SK-N-SH treated with all-trans-retinoic acid at 6 μM for 48 hours (cell line): ENCODE measurements around the gene ATP9A.

Source experiments
- ATAC-seq: fragments of 200-7000 bp; cut with Tn5 transposase; 3 replicates; pipeline ENCODE4 v1.9.1; 2020; ENCODE audit warnings: mild to moderate bottlenecking, moderate library complexity
- ARNTL ChIP-seq: fragments of 450-650 bp; formaldehyde crosslinking; IDR thresholded peaks from 2 replicates; pipeline ENCODE4 v1.5.0; 2020; ENCODE audit warnings: low read depth, mild to moderate bottlenecking, moderate library complexity, borderline replicate concordance
- BACH2 ChIP-seq: fragments of 250-450 bp; sonication (Bioruptor Pico); IDR thresholded peaks from 2 replicates; pipeline ENCODE4 v1.9.0; 2021; ENCODE audit warnings: mild to moderate bottlenecking, borderline replicate concordance
- CSDC2 ChIP-seq: fragments of 250-450 bp; sonication (Bioruptor Pico); IDR thresholded peaks from 2 replicates; pipeline ENCODE4 v1.5.0; 2020; ENCODE audit warnings: mild to moderate bottlenecking, moderate library complexity
- ESRRG ChIP-seq: fragments of 250-450 bp; sonication (Bioruptor Pico); IDR thresholded peaks from 2 replicates; pipeline ENCODE4 v1.6.1; 2021; ENCODE audit warnings: mild to moderate bottlenecking
- GLIS3 ChIP-seq: fragments of 250-450 bp; sonication (Bioruptor Pico); IDR thresholded peaks from 2 replicates; pipeline ENCODE4 v1.5.0; 2020; ENCODE audit warnings: mild to moderate bottlenecking, moderate library complexity
- ISL1 ChIP-seq: fragments of 250-450 bp; sonication (Bioruptor Pico); IDR thresholded peaks from 2 replicates; pipeline ENCODE4 v2.1.2; 2022; ENCODE audit warnings: mild to moderate bottlenecking, moderate library complexity
- OSR1 ChIP-seq: fragments of 250-450 bp; sonication (Bioruptor Pico); IDR thresholded peaks from 2 replicates; pipeline ENCODE4 v1.8.0; 2022; ENCODE audit warnings: moderate library complexity, mild to moderate bottlenecking, inconsistent platforms
- POU6F1 ChIP-seq: fragments of 250-450 bp; sonication (Bioruptor Pico); IDR thresholded peaks from 2 replicates; pipeline ENCODE4 v1.8.0; 2021; ENCODE audit warnings: low read depth, mild to moderate bottlenecking, moderate library complexity, borderline replicate concordance
- PPARA ChIP-seq: fragments of 250-450 bp; sonication (Bioruptor Pico); IDR thresholded peaks from 2 replicates; pipeline ENCODE4 v1.5.0; 2020; ENCODE audit warnings: mild to moderate bottlenecking, borderline replicate concordance
- RARB ChIP-seq: fragments of 250-450 bp; sonication (Bioruptor Pico); IDR thresholded peaks from 2 replicates; pipeline ENCODE4 v1.8.0; 2021; ENCODE audit warnings: mild to moderate bottlenecking, moderate library complexity
- SNAI2 ChIP-seq: fragments of 250-450 bp; sonication (Bioruptor Pico); IDR thresholded peaks from 2 replicates; pipeline ENCODE4 v1.5.0; 2020; ENCODE audit warnings: mild to moderate bottlenecking, moderate library complexity
- TCF4 ChIP-seq: fragments of 250-450 bp; sonication (Bioruptor Pico); IDR thresholded peaks from 2 replicates; pipeline ENCODE4 v1.8.0; 2021; ENCODE audit warnings: mild to moderate bottlenecking, moderate library complexity, borderline replicate concordance
- TOX ChIP-seq: fragments of 250-450 bp; sonication (Bioruptor Pico); IDR thresholded peaks from 2 replicates; pipeline ENCODE4 v1.8.0; 2021; ENCODE audit warnings: mild to moderate bottlenecking, moderate library complexity, borderline replicate concordance
- ZC3H10 ChIP-seq: fragments of 250-450 bp; sonication (Bioruptor Pico); IDR thresholded peaks from 2 replicates; pipeline ENCODE4 v1.5.1; 2021; ENCODE audit warnings: mild to moderate bottlenecking, moderate library complexity
- ZFP3 ChIP-seq: fragments of 250-450 bp; sonication (Bioruptor Pico); IDR thresholded peaks from 2 replicates; pipeline ENCODE4 v1.5.0; 2020; ENCODE audit warnings: mild to moderate bottlenecking, moderate library complexity
- ZFP30 ChIP-seq: fragments of 450-650 bp; formaldehyde crosslinking; IDR thresholded peaks from 2 replicates; pipeline ENCODE4 v1.5.0; 2022; ENCODE audit warnings: mild to moderate bottlenecking, moderate library complexity
- ZNF565 ChIP-seq: fragments of 450-650 bp; formaldehyde crosslinking; conservative IDR thresholded peaks from 2 replicates; pipeline ENCODE4 v1.5.0; 2020; ENCODE audit warnings: low read depth, mild to moderate bottlenecking, moderate library complexity
- ZNF70 ChIP-seq: fragments of 450-650 bp; formaldehyde crosslinking; IDR thresholded peaks from 2 replicates; pipeline ENCODE4 v1.5.0; 2020; ENCODE audit warnings: mild to moderate bottlenecking, moderate library complexity
- ZNF8 ChIP-seq: fragments of 450-650 bp; formaldehyde crosslinking; IDR thresholded peaks from 2 replicates; pipeline ENCODE4 v1.5.0; 2020; ENCODE audit warnings: mild to moderate bottlenecking, moderate library complexity
- TF ChIP-seq, protein P1 (sequence below): fragments of 250-450 bp; sonication (Bioruptor Pico); IDR thresholded peaks from 2 replicates; pipeline ENCODE4 v1.8.0; 2020; ENCODE audit warnings: mild to moderate bottlenecking, moderate library complexity, borderline replicate concordance
- TF ChIP-seq, protein P2 (sequence below): fragments of 250-450 bp; sonication (Bioruptor Pico); IDR thresholded peaks from 2 replicates; pipeline ENCODE4 v1.5.1; 2021; ENCODE audit warnings: mild to moderate bottlenecking, moderate library complexity
- TF ChIP-seq, protein P3 (sequence below): fragments of 250-450 bp; sonication (Bioruptor Pico); IDR thresholded peaks from 2 replicates; pipeline ENCODE4 v1.5.0; 2020; ENCODE audit warnings: mild to moderate bottlenecking, moderate library complexity

The ATP9A gene

DNA sequence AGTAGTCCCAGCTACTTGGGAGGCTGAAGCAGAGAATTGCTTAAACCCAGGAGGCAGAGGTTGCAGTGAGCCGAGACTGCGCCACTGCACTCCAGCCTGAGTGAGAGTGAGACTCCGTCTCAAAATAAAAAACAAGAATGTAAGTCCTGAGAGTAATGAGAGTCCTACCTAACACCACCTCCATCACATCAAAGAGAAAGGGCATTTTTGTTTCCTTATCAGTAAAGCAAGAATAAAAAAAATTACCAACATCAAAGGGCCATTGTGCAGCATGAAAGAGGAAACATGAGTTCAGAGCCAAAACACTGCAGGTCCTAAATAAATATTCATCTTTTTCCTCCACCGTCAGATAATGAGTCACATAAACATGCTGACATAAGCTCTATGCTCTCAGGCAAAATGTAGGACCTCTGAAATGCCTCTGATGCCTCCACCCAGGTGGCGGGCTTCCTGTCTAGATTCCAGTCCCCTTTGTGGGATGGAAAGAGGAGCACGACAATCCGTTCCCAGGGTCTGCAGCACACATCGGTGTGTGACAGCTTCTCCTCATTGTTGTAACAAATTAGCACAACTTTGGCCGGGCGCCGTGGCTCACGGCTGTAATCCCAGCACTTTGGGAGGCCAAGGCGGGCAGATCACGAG lies 7.2 kb downstream of the ATP9A start:
- ATAC-seq, result no peak
- TF ChIP-seq, protein P1, sequence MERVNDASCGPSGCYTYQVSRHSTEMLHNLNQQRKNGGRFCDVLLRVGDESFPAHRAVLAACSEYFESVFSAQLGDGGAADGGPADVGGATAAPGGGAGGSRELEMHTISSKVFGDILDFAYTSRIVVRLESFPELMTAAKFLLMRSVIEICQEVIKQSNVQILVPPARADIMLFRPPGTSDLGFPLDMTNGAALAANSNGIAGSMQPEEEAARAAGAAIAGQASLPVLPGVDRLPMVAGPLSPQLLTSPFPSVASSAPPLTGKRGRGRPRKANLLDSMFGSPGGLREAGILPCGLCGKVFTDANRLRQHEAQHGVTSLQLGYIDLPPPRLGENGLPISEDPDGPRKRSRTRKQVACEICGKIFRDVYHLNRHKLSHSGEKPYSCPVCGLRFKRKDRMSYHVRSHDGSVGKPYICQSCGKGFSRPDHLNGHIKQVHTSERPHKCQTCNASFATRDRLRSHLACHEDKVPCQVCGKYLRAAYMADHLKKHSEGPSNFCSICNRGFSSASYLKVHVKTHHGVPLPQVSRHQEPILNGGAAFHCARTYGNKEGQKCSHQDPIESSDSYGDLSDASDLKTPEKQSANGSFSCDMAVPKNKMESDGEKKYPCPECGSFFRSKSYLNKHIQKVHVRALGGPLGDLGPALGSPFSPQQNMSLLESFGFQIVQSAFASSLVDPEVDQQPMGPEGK (CRISPR knock-in tag), result no peak
- TF ChIP-seq ZFP30 (CRISPR knock-in tag), result no peak
- TF ChIP-seq ARNTL, result no peak
- TF ChIP-seq TCF4, result no peak
- no peak for TF ChIP-seq BACH2
- TF ChIP-seq RARB (CRISPR knock-in tag), result no peak
- TF ChIP-seq ZNF70 (CRISPR knock-in tag), result no peak
- no peak for TF ChIP-seq TOX (CRISPR knock-in tag)
- no peak for TF ChIP-seq POU6F1 (CRISPR knock-in tag)
- no peak for TF ChIP-seq ZC3H10 (CRISPR knock-in tag)
- TF ChIP-seq PPARA (CRISPR knock-in tag), result no peak
- no peak for TF ChIP-seq ZFP3
- no peak for TF ChIP-seq SNAI2
- no peak for TF ChIP-seq ESRRG (CRISPR knock-in tag)
- TF ChIP-seq ZNF8 (CRISPR knock-in tag), result no peak
- no peak for TF ChIP-seq ISL1
- no peak for TF ChIP-seq OSR1
- TF ChIP-seq, protein P2, sequence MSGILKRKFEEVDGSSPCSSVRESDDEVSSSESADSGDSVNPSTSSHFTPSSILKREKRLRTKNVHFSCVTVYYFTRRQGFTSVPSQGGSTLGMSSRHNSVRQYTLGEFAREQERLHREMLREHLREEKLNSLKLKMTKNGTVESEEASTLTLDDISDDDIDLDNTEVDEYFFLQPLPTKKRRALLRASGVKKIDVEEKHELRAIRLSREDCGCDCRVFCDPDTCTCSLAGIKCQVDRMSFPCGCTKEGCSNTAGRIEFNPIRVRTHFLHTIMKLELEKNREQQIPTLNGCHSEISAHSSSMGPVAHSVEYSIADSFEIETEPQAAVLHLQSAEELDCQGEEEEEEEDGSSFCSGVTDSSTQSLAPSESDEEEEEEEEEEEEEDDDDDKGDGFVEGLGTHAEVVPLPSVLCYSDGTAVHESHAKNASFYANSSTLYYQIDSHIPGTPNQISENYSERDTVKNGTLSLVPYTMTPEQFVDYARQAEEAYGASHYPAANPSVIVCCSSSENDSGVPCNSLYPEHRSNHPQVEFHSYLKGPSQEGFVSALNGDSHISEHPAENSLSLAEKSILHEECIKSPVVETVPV (CRISPR knock-in tag), result no peak
- TF ChIP-seq ZNF565 (CRISPR knock-in tag), result no peak

DNA sequence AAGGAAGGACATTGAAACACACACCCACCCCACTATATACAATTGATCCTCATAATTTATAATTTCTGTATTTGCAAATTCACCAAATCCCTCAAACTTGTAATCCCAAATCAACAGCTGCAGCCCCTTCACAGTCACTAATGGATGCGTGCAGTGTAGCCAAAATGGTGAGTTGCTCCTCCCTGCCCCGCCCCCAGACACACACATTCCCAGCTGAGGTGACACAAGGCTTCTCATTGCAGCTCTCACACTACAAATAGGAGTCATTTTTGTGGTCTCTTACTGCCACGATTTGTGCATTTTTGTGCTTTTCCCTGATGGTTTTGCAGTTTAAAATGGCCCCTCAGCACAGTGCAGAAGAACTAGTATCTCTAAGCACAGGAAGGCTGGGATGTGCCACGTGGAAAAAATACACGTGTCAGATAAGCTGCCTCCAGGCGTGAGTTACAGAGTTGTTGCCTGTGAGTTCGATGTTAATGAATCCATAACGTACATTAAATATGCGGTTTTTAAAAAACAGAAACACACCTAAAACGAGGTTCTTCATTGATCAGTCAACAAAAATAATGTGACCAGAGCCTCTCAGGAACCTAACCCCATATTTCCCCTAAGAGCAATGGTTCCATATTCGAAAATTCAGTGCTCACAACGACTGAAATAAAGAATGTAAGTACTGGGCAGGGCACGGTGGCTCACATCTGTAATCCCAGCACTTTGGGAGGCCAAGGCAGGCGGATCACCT lies 8.2 kb downstream of the ATP9A start:
- ATAC-seq, result no peak
- TF ChIP-seq ESRRG (CRISPR knock-in tag), result no peak
- TF ChIP-seq TCF4, result no peak
- TF ChIP-seq ZFP3, result no peak

DNA sequence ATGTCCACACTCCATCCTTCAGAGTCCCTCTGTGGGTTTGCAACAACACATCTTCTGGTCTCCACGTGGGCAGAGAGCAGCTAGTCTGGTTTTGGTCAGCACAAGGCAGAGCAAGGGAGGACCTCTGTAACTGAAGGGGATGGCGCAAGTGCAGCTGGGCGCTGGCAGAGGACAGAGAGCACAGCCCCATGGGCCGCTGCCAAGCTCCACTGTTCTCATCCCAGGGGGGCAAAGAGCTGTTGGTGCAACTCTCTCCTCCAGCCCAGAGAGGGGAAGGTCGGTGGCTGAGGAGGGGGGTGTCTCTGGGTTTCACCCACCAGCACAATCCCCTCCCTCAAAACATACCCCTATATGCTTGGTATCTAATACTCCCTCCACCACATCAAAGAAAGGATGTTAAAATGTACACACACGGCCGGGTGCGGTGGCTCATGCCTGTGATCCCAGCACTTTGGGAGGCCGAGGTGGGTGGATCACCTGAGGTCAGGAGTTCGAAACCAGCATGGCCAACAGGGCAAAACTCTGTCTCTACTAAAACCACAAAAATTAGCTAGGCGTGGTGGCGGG lies 9.1 kb downstream of the ATP9A start:
- no peak for ATAC-seq
- no peak for TF ChIP-seq ZNF8 (CRISPR knock-in tag)
- no peak for TF ChIP-seq GLIS3 (CRISPR knock-in tag)
- TF ChIP-seq ZNF70 (CRISPR knock-in tag), result no peak
- no peak for TF ChIP-seq ZC3H10 (CRISPR knock-in tag)
- no peak for TF ChIP-seq ISL1
- no peak for TF ChIP-seq ZNF565 (CRISPR knock-in tag)
- no peak for TF ChIP-seq CSDC2
- TF ChIP-seq ESRRG (CRISPR knock-in tag), result no peak
- no peak for TF ChIP-seq RARB (CRISPR knock-in tag)
- no peak for TF ChIP-seq TCF4
- no peak for TF ChIP-seq PPARA (CRISPR knock-in tag)
- TF ChIP-seq ARNTL, result no peak
- TF ChIP-seq, all 23 proteins: peak for 0

- TF ChIP-seq GLIS3 (CRISPR knock-in tag) (no peak), ZFP30 (CRISPR knock-in tag) (no peak), RARB (CRISPR knock-in tag) (no peak), CSDC2 (no peak), ZNF565 (CRISPR knock-in tag) (no peak), ESRRG (CRISPR knock-in tag) (no peak), BACH2 (no peak), POU6F1 (CRISPR knock-in tag) (no peak), TCF4 (no peak), OSR1 (no peak)
- TF ChIP-seq, protein P1 (CRISPR knock-in tag), result no peak
- TF ChIP-seq, protein P3, sequence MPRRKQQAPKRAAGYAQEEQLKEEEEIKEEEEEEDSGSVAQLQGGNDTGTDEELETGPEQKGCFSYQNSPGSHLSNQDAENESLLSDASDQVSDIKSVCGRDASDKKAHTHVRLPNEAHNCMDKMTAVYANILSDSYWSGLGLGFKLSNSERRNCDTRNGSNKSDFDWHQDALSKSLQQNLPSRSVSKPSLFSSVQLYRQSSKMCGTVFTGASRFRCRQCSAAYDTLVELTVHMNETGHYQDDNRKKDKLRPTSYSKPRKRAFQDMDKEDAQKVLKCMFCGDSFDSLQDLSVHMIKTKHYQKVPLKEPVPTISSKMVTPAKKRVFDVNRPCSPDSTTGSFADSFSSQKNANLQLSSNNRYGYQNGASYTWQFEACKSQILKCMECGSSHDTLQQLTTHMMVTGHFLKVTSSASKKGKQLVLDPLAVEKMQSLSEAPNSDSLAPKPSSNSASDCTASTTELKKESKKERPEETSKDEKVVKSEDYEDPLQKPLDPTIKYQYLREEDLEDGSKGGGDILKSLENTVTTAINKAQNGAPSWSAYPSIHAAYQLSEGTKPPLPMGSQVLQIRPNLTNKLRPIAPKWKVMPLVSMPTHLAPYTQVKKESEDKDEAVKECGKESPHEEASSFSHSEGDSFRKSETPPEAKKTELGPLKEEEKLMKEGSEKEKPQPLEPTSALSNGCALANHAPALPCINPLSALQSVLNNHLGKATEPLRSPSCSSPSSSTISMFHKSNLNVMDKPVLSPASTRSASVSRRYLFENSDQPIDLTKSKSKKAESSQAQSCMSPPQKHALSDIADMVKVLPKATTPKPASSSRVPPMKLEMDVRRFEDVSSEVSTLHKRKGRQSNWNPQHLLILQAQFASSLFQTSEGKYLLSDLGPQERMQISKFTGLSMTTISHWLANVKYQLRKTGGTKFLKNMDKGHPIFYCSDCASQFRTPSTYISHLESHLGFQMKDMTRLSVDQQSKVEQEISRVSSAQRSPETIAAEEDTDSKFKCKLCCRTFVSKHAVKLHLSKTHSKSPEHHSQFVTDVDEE, result no peak
- ATAC-seq, result no peak
These were observed 11.0 kb downstream of the ATP9A start for GRCh38 chr20:51757226-51757625.
